Loucy (cell line): ENCODE results near the gene KIF2A.

ENCODE experiments used
- H2AFZ ChIP-seq: fragments of 200-600 bp; sonication (generic); 2 replicates; pipeline ENCODE4 v1.6.0; 2016; ENCODE audit warnings: antibody characterized with exemption, mild to moderate bottlenecking, low read length, moderate library complexity
- H3F3A ChIP-seq: fragments of 200-600 bp; 2 replicates; pipeline ENCODE4 v1.6.0; 2016; ENCODE audit warnings: antibody characterized with exemption, low read depth, mild to moderate bottlenecking
- H3K27me3 ChIP-seq: fragments of 200-600 bp; sonication (generic); 2 replicates; pipeline ENCODE4 v1.6.1; 2014; ENCODE audit warnings: low read length, mild to moderate bottlenecking; ENCODE audit not compliant: insufficient read depth, poor library complexity, severe bottlenecking
- H3K36me3 ChIP-seq: fragments of 200-600 bp; sonication (generic); 2 replicates; pipeline ENCODE4 v1.6.1; 2016; ENCODE audit warnings: low read length; ENCODE audit not compliant: insufficient read depth
- H3K4me1 ChIP-seq: fragments of 200-600 bp; sonication (generic); 2 replicates; pipeline ENCODE4 v1.5.1; 2014; ENCODE audit warnings: low read length, mild to moderate bottlenecking; ENCODE audit not compliant: insufficient read depth, poor library complexity, severe bottlenecking
- H3K4me2 ChIP-seq: fragments of 200-600 bp; sonication (generic); 2 replicates; pipeline ENCODE4 v1.6.0; 2014; ENCODE audit warnings: antibody characterized with exemption, low read length, low read depth, mild to moderate bottlenecking; ENCODE audit not compliant: poor library complexity, severe bottlenecking
- H3K4me3 ChIP-seq: fragments of 200-600 bp; sonication (generic); 2 replicates; pipeline ENCODE4 v1.5.1; 2014; ENCODE audit warnings: low read length, mild to moderate bottlenecking, mixed read lengths; ENCODE audit not compliant: poor library complexity, severe bottlenecking
- H3K79me2 ChIP-seq: fragments of 200-600 bp; sonication (generic); 2 replicates; pipeline ENCODE4 v1.6.1; 2014; ENCODE audit warnings: low read length; ENCODE audit not compliant: insufficient read depth
- H3K9ac ChIP-seq: fragments of 200-600 bp; sonication (generic); 2 replicates; pipeline ENCODE4 v1.6.0; 2014; ENCODE audit warnings: mild to moderate bottlenecking, low read depth, low read length, moderate library complexity; ENCODE audit not compliant: poor library complexity, severe bottlenecking
- H3K9me2 ChIP-seq: fragments of 200-600 bp; sonication (generic); replicated peaks from 2 replicates; pipeline ENCODE4 v1.6.1; 2016; ENCODE audit warnings: low read depth, low read length, mixed read lengths
- H3K9me3 ChIP-seq: fragments of 200-600 bp; sonication (generic); 2 replicates; pipeline ENCODE4 v1.6.1; 2014; ENCODE audit warnings: mild to moderate bottlenecking, antibody characterized with exemption, low read length, low read depth; ENCODE audit not compliant: insufficient read depth
- H4K20me1 ChIP-seq: fragments of 200-600 bp; sonication (generic); 2 replicates; pipeline ENCODE4 v1.6.0; 2014; ENCODE audit warnings: antibody characterized with exemption, low read length, mild to moderate bottlenecking; ENCODE audit not compliant: insufficient read depth, poor library complexity, severe bottlenecking
- EZH2phosphoT487 ChIP-seq: fragments of 200-600 bp; IDR thresholded peaks from 2 replicates; pipeline ENCODE4 v1.6.1; 2018; ENCODE audit warnings: antibody characterized with exemption, mild to moderate bottlenecking, moderate library complexity, borderline replicate concordance
- TF ChIP-seq, protein P1 (sequence below): fragments of 200-600 bp; sonication (generic); conservative IDR thresholded peaks from 2 replicates; pipeline ENCODE4 v1.5.1; 2014; ENCODE audit warnings: mild to moderate bottlenecking, antibody characterized with exemption, low read length

The KIF2A gene

DNA sequence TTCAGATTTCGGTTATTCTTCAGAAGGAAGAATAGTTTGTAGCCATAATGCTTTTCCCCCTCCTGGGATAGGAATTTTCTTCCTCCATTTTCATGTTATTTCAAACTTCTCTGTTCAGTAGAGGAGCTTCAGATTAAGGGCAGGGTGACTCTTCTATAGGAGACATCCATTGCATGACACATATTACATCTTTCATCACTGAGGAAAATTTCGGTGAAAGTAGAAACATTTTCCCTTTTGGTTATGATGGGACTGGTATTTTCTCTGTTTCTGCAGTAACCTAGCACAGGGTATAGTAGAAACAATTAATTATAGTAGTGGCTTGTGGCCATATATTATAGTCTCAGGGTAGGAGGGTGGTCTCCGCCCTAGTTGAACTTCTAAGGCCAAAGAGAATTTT, 107.7 kb downstream of the KIF2A start:
- Histone ChIP-seq H3K4me1 (peaks cover 26% of the 10 kb centered on the region), H2AFZ (no peak overlapping the region), H3K4me3 (peak overlapping the region; percentile 89), H3K79me2 (peaks cover 61% of the 10 kb centered on the region), H3F3A (no peaks in the 10 kb centered on the region), H3K9ac (peak overlapping the region; percentile 80), H4K20me1 (peaks cover 6% of the 10 kb centered on the region), H3K27me3 (no peaks in the 10 kb centered on the region), H3K4me2 (peak overlapping the region; percentile 93), H3K9me3 (no peaks in the 10 kb centered on the region), H3K9me2 (no peaks in the 10 kb centered on the region), H3K36me3 (no peaks in the 10 kb centered on the region)
- TF ChIP-seq, protein P1, sequence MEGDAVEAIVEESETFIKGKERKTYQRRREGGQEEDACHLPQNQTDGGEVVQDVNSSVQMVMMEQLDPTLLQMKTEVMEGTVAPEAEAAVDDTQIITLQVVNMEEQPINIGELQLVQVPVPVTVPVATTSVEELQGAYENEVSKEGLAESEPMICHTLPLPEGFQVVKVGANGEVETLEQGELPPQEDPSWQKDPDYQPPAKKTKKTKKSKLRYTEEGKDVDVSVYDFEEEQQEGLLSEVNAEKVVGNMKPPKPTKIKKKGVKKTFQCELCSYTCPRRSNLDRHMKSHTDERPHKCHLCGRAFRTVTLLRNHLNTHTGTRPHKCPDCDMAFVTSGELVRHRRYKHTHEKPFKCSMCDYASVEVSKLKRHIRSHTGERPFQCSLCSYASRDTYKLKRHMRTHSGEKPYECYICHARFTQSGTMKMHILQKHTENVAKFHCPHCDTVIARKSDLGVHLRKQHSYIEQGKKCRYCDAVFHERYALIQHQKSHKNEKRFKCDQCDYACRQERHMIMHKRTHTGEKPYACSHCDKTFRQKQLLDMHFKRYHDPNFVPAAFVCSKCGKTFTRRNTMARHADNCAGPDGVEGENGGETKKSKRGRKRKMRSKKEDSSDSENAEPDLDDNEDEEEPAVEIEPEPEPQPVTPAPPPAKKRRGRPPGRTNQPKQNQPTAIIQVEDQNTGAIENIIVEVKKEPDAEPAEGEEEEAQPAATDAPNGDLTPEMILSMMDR = no peak
- TF ChIP-seq EZH2phosphoT487 = no peak

DNA sequence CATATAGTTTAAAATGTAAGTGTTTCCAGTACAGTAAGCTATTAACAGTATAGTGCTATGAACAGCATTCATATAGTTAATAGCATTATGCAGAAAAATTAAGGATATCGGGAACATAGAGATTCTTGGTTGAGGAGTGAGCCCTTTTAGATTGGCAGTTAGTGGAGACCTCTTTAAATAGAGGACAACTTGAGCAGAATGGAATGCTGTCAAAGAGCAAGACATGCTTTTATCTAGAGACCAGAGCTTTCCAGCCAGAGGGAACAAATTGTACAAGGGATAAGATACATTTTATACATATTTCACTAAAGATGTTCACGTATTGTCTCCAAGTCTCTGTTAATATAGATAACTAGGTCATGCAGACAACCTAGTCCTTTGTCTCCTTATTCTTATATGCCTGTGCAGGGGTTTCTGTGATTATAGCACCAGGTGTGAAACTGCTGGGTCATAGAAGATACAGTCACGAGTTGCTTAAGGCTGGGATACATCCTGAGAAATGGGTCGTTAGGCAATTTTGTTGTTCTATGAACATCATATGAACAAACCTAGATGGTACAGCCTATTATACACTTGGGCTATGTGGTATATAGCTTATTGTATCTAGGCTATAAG, 112.6 kb downstream of the KIF2A start:
- no peak overlapping the region for H3K4me2 ChIP-seq
- H3F3A ChIP-seq = no peaks in the 10 kb centered on the region
- no peak for TF ChIP-seq EZH2phosphoT487
- TF ChIP-seq, protein P1 = no peak
- H4K20me1 ChIP-seq = peaks cover 6% of the 10 kb centered on the region
- no peak overlapping the region for H3K9ac ChIP-seq
- no peaks in the 10 kb centered on the region for H3K9me3 ChIP-seq
- no peak overlapping the region for H3K4me3 ChIP-seq
- H3K27me3 ChIP-seq = no peaks in the 10 kb centered on the region
- no peaks in the 10 kb centered on the region for H3K9me2 ChIP-seq
- H3K79me2 ChIP-seq = peaks cover 92% of the 10 kb centered on the region
- H3K4me1 ChIP-seq = peaks cover 21% of the 10 kb centered on the region
- H3K36me3 ChIP-seq = no peaks in the 10 kb centered on the region
- H2AFZ ChIP-seq = no peak overlapping the region

DNA sequence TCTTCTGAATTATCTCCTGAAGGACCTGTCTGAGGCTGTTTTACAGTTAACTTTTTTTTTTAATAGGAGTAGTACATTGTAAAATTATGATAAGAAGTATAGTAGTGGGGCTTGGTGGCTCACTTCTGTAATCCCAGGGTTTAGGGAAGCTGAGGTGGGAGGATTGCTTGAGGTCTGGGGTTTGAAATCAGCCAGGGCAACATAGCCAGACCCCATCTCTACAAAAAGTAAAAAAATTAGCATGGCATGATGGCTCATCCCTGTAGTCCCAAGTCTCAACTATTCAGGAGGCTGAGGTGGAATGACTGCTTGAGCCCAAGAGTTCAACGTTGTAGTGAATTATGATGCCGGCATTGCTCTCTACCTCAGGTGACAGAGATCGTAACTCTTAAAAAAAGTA, 113.6 kb downstream of the KIF2A start:
- Histone ChIP-seq H3K79me2 (peaks cover 86% of the 10 kb centered on the region), H3K9me3 (no peaks in the 10 kb centered on the region), H3F3A (no peaks in the 10 kb centered on the region), H3K36me3 (no peaks in the 10 kb centered on the region), H3K9me2 (no peaks in the 10 kb centered on the region), H3K27me3 (no peaks in the 10 kb centered on the region), H2AFZ (no peak overlapping the region), H4K20me1 (peaks cover 5% of the 10 kb centered on the region), H3K4me1 (peaks cover 11% of the 10 kb centered on the region), H3K9ac (no peak overlapping the region), H3K4me2 (no peak overlapping the region), H3K4me3 (no peak overlapping the region)
- TF ChIP-seq, protein P1 = no peak
- no peak for TF ChIP-seq EZH2phosphoT487
